H9 (cell line): ENCODE results near the gene HIPK2. TPM values are rescaled to one million over a fixed set of nuclear protein-coding genes. Genes with fewer than 3 reads are reported as not detected.

Experiments
- DNase-seq: peaks from one replicate; pipeline ENCODE4 v3.0.0-alpha.2; 2017
- H2AFZ ChIP-seq: one replicate; pipeline ENCODE4 v1.6.1; 2013; ENCODE audit warnings: mild to moderate bottlenecking, low read length, control low read depth, moderate library complexity
- H2AK5ac ChIP-seq: 2 replicates; pipeline ENCODE4 v1.6.1; 2013; ENCODE audit warnings: low read length, control low read depth, mixed read lengths; ENCODE audit not compliant: insufficient read length
- H2BK120ac ChIP-seq: one replicate; pipeline ENCODE4 v1.6.1; 2013; ENCODE audit warnings: low read depth, mild to moderate bottlenecking, low read length, control low read depth, inconsistent platforms; ENCODE audit not compliant: poor library complexity, severe bottlenecking
- H2BK12ac ChIP-seq: 2 replicates; pipeline ENCODE4 v1.6.1; 2013; ENCODE audit warnings: low read length, control low read depth, mixed read lengths, low read depth; ENCODE audit not compliant: insufficient read length
- H2BK15ac ChIP-seq: 2 replicates; pipeline ENCODE4 v1.6.1; 2013; ENCODE audit warnings: low read depth, low read length, control low read depth
- H2BK20ac ChIP-seq: one replicate; pipeline ENCODE4 v1.6.1; 2013; ENCODE audit warnings: low read depth, mild to moderate bottlenecking, low read length, control low read depth, inconsistent platforms; ENCODE audit not compliant: poor library complexity, severe bottlenecking
- H2BK5ac ChIP-seq: 2 replicates; pipeline ENCODE4 v1.6.1; 2013; ENCODE audit warnings: low read length, control low read depth, mixed read lengths; ENCODE audit not compliant: insufficient read length
- H3K14ac ChIP-seq: 2 replicates; pipeline ENCODE4 v1.6.1; 2013; ENCODE audit warnings: low read length, control low read depth; ENCODE audit not compliant: insufficient read depth
- H3K18ac ChIP-seq: 2 replicates; pipeline ENCODE4 v1.6.1; 2013; ENCODE audit warnings: low read depth, mild to moderate bottlenecking, mixed read lengths, low read length, control low read depth; ENCODE audit not compliant: insufficient read length
- H3K23ac ChIP-seq: 2 replicates; pipeline ENCODE4 v1.6.1; 2013; ENCODE audit warnings: low read length, control low read depth, mixed read lengths, low read depth; ENCODE audit not compliant: insufficient read length
- H3K23me2 ChIP-seq: 2 replicates; pipeline ENCODE4 v1.6.1; 2013; ENCODE audit warnings: low read depth, mild to moderate bottlenecking, mixed read lengths, low read length, control low read depth; ENCODE audit not compliant: insufficient read length, poor library complexity, severe bottlenecking
- H3K27ac ChIP-seq: 2 replicates; pipeline ENCODE4 v1.5.1; 2013; ENCODE audit warnings: low read length, control low read depth, mixed read lengths, low read depth; ENCODE audit not compliant: insufficient read length
- H3K27me3 ChIP-seq: 2 replicates; pipeline ENCODE4 v1.6.1; 2013; ENCODE audit warnings: low read length, control low read depth, inconsistent platforms; ENCODE audit not compliant: insufficient read depth
- H3K4ac ChIP-seq: 2 replicates; pipeline ENCODE4 v1.6.1; 2013; ENCODE audit warnings: low read depth, mild to moderate bottlenecking, control low read depth, inconsistent platforms, low read length, moderate library complexity
- H3K4me1 ChIP-seq: 2 replicates; pipeline ENCODE4 v1.6.1; 2013; ENCODE audit warnings: low read length, control low read depth, inconsistent platforms; ENCODE audit not compliant: insufficient read depth
- H3K4me2 ChIP-seq: 2 replicates; pipeline ENCODE4 v1.6.1; 2013; ENCODE audit warnings: low read length, control low read depth, mixed read lengths; ENCODE audit not compliant: insufficient read length, insufficient read depth
- H3K56ac ChIP-seq: 2 replicates; pipeline ENCODE4 v1.6.1; 2013; ENCODE audit warnings: low read depth, mild to moderate bottlenecking, mixed read lengths, low read length, control low read depth; ENCODE audit not compliant: insufficient read length
- H3K79me1 ChIP-seq: 2 replicates; pipeline ENCODE4 v1.6.1; 2013; ENCODE audit warnings: low read depth, mild to moderate bottlenecking, moderate library complexity, low read length, control low read depth, inconsistent platforms; ENCODE audit not compliant: insufficient read depth, poor library complexity, severe bottlenecking
- H3K79me2 ChIP-seq: 2 replicates; pipeline ENCODE4 v1.6.1; 2013; ENCODE audit warnings: low read length, control low read depth, inconsistent platforms; ENCODE audit not compliant: insufficient read depth
- H3K9ac ChIP-seq: 2 replicates; pipeline ENCODE4 v1.6.1; 2013; ENCODE audit warnings: low read length, control low read depth, mixed read lengths; ENCODE audit not compliant: insufficient read length; ENCODE audit errors: extremely low read depth
- H3K9me3 ChIP-seq: one replicate; pipeline ENCODE4 v1.6.1; 2013; ENCODE audit warnings: low read depth, low read length, inconsistent platforms; ENCODE audit not compliant: control insufficient read depth
- H3T11ph ChIP-seq: one replicate; pipeline ENCODE4 v1.6.1; 2013; ENCODE audit warnings: mild to moderate bottlenecking, low read length, control low read depth, inconsistent platforms
- H4K20me1 ChIP-seq: one replicate; pipeline ENCODE4 v1.6.1; 2013; ENCODE audit not compliant: control insufficient read depth, insufficient read length, insufficient read depth
- H4K5ac ChIP-seq: 2 replicates; pipeline ENCODE4 v1.6.1; 2013; ENCODE audit warnings: low read depth, mild to moderate bottlenecking, mixed read lengths, low read length, control low read depth; ENCODE audit not compliant: insufficient read length
- H4K8ac ChIP-seq: replicated peaks from 2 replicates; pipeline ENCODE4 v1.6.1; 2013; ENCODE audit warnings: low read length, control low read depth, mixed read lengths, low read depth; ENCODE audit not compliant: insufficient read length
- H4K91ac ChIP-seq: 2 replicates; pipeline ENCODE4 v1.6.1; 2013; ENCODE audit warnings: low read depth, mild to moderate bottlenecking, moderate library complexity, mixed read lengths, low read length, control low read depth; ENCODE audit not compliant: insufficient read length
- H3K27ac Mint-ChIP-seq, 3 experiments: 2 replicates in 2 of 3; 3 replicates in 1 of 3; pipeline ENCODE4 v1.8.0; 2020 to 2021; ENCODE audit warnings: mixed read lengths in 3 of 3, mild to moderate bottlenecking in 1 of 3, moderate library complexity in 1 of 3
- H3K27me3 Mint-ChIP-seq: 2 replicates; pipeline ENCODE4 v1.8.0; 2021; ENCODE audit warnings: low read depth, mild to moderate bottlenecking, moderate library complexity, mixed read lengths
- H3K36me3 Mint-ChIP-seq, 3 experiments: 2 replicates in 2 of 3; 3 replicates in 1 of 3; pipeline ENCODE4 v1.8.0; 2020 to 2021; ENCODE audit warnings: low read depth in 3 of 3, mixed read lengths in 3 of 3; ENCODE audit not compliant: insufficient read depth in 1 of 3
- H3K4me1 Mint-ChIP-seq, 2 experiments: 2 replicates each; pipeline ENCODE4 v1.8.0; 2020; ENCODE audit warnings: mixed read lengths in 2 of 2
- H3K4me3 Mint-ChIP-seq, 2 experiments: 2 replicates in 1 of 2; 3 replicates in 1 of 2; pipeline ENCODE4 v1.8.0; 2020 to 2021; ENCODE audit warnings: mild to moderate bottlenecking in 2 of 2, mixed read lengths in 2 of 2, moderate library complexity in 1 of 2
- H3K9me3 Mint-ChIP-seq, 2 experiments: 2 replicates in 1 of 2; 3 replicates in 1 of 2; pipeline ENCODE4 v1.8.0; 2020; ENCODE audit warnings: mild to moderate bottlenecking in 2 of 2, mixed read lengths in 2 of 2, moderate library complexity in 1 of 2
- WGBS: extraction: QIAGEN DNeasy Blood & Tissue Kit; methylation state at CpG from one replicate; pipeline ENCODE4 v1.1.7; 2013; ENCODE audit warnings: missing lambda C conversion rate, low lambda C conversion rate, mixed read lengths; ENCODE audit not compliant: insufficient read length; ENCODE audit errors: extremely low coverage; 5-methylcytosine and 5-hydroxymethylcytosine counted together
- total RNA-seq: library from RNA; stranded (reverse); gene quantifications from 2 replicates; pipeline ENCODE4 v1.2.1, GENCODE V29; 2021
- TF ChIP-seq, protein P1 (sequence below): fragments of 200-600 bp; sonication (generic); conservative IDR thresholded peaks from 3 replicates; pipeline ENCODE4 v1.8.0; 2021; ENCODE audit warnings: antibody characterized with exemption, mild to moderate bottlenecking

Gene HIPK2
- total RNA-seq, 1 experiment from 2014 or later, result 21.9 TPM

DNA sequence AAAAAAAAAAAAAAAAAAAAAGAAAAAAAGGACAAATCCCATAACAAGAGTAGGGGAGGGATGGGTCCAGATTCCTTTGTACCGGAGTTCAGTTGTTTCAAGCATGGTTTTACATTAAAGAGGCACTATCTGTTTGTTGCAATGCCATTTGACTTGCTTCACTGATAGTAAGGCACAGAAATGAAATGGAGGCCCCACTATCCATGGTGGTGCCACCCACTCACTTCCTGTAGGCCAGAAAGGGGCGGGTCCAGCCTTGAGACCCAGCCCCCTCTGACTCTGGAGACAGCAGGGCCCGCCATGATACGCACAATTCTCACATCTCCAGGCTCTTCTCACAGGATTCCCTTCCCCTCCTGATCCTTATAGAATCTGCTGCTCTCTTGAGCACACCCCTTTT, 154.3 kb downstream of the HIPK2 start:
- WGBS, result no CpG with 5 or more reads among the region's 4 CpGs
- Histone ChIP-seq H2AK5ac (no peak overlapping the region), H3K23me2 (no peaks in the 10 kb centered on the region), H2BK120ac (no peak overlapping the region), H2AFZ (no peak overlapping the region), H4K20me1 (no peaks in the 10 kb centered on the region), H3K23ac (no peak overlapping the region), H2BK15ac (no peak overlapping the region), H3K18ac (no peak overlapping the region), H3K27me3 (no peaks in the 10 kb centered on the region), H3K4me1 (no peaks in the 10 kb centered on the region; the same call in 1 of the 2 replicates), H3K27ac (no peak overlapping the region), H3K14ac (no peak overlapping the region), H3K9me3 (no peaks in the 10 kb centered on the region), H2BK5ac (no peak overlapping the region), H2BK20ac (no peak overlapping the region), H4K8ac (no peak overlapping the region), H4K91ac (no peak overlapping the region), H3T11ph (no peak overlapping the region), H3K56ac (no peak overlapping the region), H4K5ac (no peak overlapping the region), H3K4ac (no peak overlapping the region), H3K4me2 (no peak overlapping the region), H3K9ac (no peak overlapping the region), H3K79me1 (no peaks in the 10 kb centered on the region), H2BK12ac (no peak overlapping the region), H3K79me2 (no peaks in the 10 kb centered on the region)
- H3K9me3 Mint-ChIP-seq, result no peaks in the 10 kb centered on the region
- H3K4me1 Mint-ChIP-seq, result peaks cover 10 to 11% of the 10 kb centered on the region in 2 experiments
- H3K4me3 Mint-ChIP-seq, result no peak overlapping the region
- peaks cover 4 to 34% (median 16%) of the 10 kb centered on the region in 3 experiments; a peak in 6 of 7 replicates for H3K36me3 Mint-ChIP-seq
- no peaks in the 10 kb centered on the region; the same call in 1 of the 2 replicates for H3K27me3 Mint-ChIP-seq
- H3K27ac Mint-ChIP-seq, result peak overlapping the region in 2 of 3 experiments; percentile 37 to 80; a peak in 2 of 7 replicates
- TF ChIP-seq, protein P1, sequence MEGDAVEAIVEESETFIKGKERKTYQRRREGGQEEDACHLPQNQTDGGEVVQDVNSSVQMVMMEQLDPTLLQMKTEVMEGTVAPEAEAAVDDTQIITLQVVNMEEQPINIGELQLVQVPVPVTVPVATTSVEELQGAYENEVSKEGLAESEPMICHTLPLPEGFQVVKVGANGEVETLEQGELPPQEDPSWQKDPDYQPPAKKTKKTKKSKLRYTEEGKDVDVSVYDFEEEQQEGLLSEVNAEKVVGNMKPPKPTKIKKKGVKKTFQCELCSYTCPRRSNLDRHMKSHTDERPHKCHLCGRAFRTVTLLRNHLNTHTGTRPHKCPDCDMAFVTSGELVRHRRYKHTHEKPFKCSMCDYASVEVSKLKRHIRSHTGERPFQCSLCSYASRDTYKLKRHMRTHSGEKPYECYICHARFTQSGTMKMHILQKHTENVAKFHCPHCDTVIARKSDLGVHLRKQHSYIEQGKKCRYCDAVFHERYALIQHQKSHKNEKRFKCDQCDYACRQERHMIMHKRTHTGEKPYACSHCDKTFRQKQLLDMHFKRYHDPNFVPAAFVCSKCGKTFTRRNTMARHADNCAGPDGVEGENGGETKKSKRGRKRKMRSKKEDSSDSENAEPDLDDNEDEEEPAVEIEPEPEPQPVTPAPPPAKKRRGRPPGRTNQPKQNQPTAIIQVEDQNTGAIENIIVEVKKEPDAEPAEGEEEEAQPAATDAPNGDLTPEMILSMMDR, result no peak
- no peak for DNase-seq
